ENCODE data around the gene PRKCZ. TPM values are rescaled to one million over a fixed set of nuclear protein-coding genes. Genes with fewer than 3 reads are reported as not detected.

Gene PRKCZ
- total and polyA plus RNA-seq, 9 of the 15 experiments (the other 6 are each of a cell fraction or from before 2014, with no cell fraction given), result 0.07 to 3.1 (median 1.3) TPM

GRCh38 chr1:2206813-2207487 lies 156.7 kb downstream of the PRKCZ start (continued):
- no peak for TF ChIP-seq HIVEP1 (CRISPR knock-in tag; IDR thresholded peaks at IDR 0.05)
- TF ChIP-seq ZNF24 (IDR thresholded peaks at IDR 0.05), result no peak
- TF ChIP-seq HMGN3 (IDR thresholded peaks at IDR 0.05; ENCODE audit: borderline replicate concordance, extremely low read depth, insufficient read length, low read depth, low read length), result peak; percentile 14
- TF ChIP-seq FUS (optimal IDR thresholded peaks at IDR 0.05; ENCODE audit: low read depth, low read length), result no peak
- 0 out of 2 replicates have a peak, but pooled peaks have one; percentile 19 for TF ChIP-seq ZNF263 (CRISPR knock-in tag; IDR thresholded peaks at IDR 0.05; ENCODE audit: borderline replicate concordance)
- TF ChIP-seq ZBTB7A (IDR thresholded peaks at IDR 0.05; ENCODE audit: borderline replicate concordance, control insufficient read depth, low read depth, low read length), result 0 out of 2 replicates have a peak, but pooled peaks have one; percentile 1
- no peak for TF ChIP-seq MED1 (CRISPR knock-in tag; IDR thresholded peaks at IDR 0.05; ENCODE audit: borderline replicate concordance)
- TF ChIP-seq BRCA1 (IDR thresholded peaks at IDR 0.05), result no peak
- no peak for TF ChIP-seq BRCA1 (CRISPR knock-in tag; IDR thresholded peaks at IDR 0.05)
- 0 out of 4 replicates have a peak, but pooled peaks of 1 of the 2 experiments have one; percentile 4 for TF ChIP-seq TEAD1 (CRISPR knock-in tag; IDR thresholded peaks at IDR 0.05)
- TF ChIP-seq ZNF280A (IDR thresholded peaks at IDR 0.05; ENCODE audit: low read depth, partially characterized antibody), result no peak
- no peak for TF ChIP-seq SRSF1 (IDR thresholded peaks at IDR 0.05; ENCODE audit: low read depth, low read length)
- TF ChIP-seq SMAD2 (IDR thresholded peaks at IDR 0.05; ENCODE audit: low read depth, low read length), result no peak
- no peak for TF ChIP-seq ZNF184 (CRISPR knock-in tag; IDR thresholded peaks at IDR 0.05)
- no peak for TF ChIP-seq MCM2 (IDR thresholded peaks at IDR 0.05; ENCODE audit: low read depth)
- no peak for TF ChIP-seq MYBL2 (IDR thresholded peaks at IDR 0.05; ENCODE audit: low read depth)
- TF ChIP-seq MYBL2 (CRISPR knock-in tag; IDR thresholded peaks at IDR 0.05; ENCODE audit: borderline replicate concordance), result no peak
- no peak for TF ChIP-seq KLF10 (CRISPR knock-in tag; IDR thresholded peaks at IDR 0.05)
- TF ChIP-seq TFAM (CRISPR knock-in tag; conservative IDR thresholded peaks at IDR 0.05), result no peak
- TF ChIP-seq ZFP91 (CRISPR knock-in tag; IDR thresholded peaks at IDR 0.05), result no peak
- no peak for TF ChIP-seq ZNF121 (CRISPR knock-in tag; conservative IDR thresholded peaks at IDR 0.05)
- TF ChIP-seq NR2C2 (CRISPR knock-in tag; IDR thresholded peaks at IDR 0.05), result no peak
- no peak for TF ChIP-seq NR2C2 (tag; IDR thresholded peaks at IDR 0.05)
- TF ChIP-seq PBX2 (CRISPR knock-in tag; IDR thresholded peaks at IDR 0.05; ENCODE audit: low read depth), result no peak
- no peak for TF ChIP-seq PBX2 (tag; conservative IDR thresholded peaks at IDR 0.05; ENCODE audit: low read depth)
